Measurements from ENCODE around the gene CDIP1.

DNA sequence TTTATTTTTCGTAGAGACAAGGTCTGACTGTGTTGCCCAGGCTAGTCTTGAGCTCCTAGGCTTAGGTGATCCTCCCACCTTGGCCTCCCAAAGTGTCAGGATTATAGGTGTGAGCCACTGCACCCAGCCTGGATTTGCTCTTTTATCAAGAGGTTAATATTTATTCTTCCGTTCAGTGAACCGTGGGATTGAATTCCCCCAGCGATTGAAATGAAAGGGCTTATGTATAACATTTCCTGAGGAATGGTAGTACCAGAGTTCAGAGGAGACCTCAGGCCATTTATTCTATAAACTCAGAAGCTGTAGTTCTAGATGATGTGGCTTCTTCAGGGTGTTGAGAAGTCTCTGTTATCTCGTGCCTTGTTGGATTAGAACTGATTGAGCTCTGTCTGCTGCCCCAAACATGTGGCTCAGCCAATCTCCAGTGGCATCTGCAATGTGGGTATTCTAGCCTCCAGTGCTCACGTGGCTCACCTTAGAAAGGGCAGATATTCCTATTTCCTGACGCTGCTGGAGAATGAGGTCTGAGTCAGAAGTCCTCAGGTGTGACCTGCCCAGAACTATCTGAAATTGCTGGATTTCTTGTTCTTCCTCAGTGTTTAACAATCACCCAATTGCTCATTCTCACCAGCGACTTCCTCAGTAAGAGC, 39.9 kb downstream of the CDIP1 start:
- TF ChIP-seq, protein P1, sequence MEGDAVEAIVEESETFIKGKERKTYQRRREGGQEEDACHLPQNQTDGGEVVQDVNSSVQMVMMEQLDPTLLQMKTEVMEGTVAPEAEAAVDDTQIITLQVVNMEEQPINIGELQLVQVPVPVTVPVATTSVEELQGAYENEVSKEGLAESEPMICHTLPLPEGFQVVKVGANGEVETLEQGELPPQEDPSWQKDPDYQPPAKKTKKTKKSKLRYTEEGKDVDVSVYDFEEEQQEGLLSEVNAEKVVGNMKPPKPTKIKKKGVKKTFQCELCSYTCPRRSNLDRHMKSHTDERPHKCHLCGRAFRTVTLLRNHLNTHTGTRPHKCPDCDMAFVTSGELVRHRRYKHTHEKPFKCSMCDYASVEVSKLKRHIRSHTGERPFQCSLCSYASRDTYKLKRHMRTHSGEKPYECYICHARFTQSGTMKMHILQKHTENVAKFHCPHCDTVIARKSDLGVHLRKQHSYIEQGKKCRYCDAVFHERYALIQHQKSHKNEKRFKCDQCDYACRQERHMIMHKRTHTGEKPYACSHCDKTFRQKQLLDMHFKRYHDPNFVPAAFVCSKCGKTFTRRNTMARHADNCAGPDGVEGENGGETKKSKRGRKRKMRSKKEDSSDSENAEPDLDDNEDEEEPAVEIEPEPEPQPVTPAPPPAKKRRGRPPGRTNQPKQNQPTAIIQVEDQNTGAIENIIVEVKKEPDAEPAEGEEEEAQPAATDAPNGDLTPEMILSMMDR (IDR thresholded peaks at IDR 0.05; ENCODE audit: low read depth, low read length), result no peak
- TF ChIP-seq POLR2A (IDR thresholded peaks at IDR 0.05; ENCODE audit: extremely low read depth, insufficient read length) (no peak), MYC (IDR thresholded peaks at IDR 0.05; ENCODE audit: low read depth, low read length) (no peak)

Measured in NB4 (cell line).